A549 (cell line): ENCODE data around the gene LPAR1. TPM values are rescaled to one million over a fixed set of nuclear protein-coding genes. Genes with fewer than 3 reads are reported as not detected.

Experiments used
- ATAC-seq, 2 experiments: fragments of 200-7000 bp in 1 of 2; fragments of >200 bp in 1 of 2; cut with Nextera tagmentation in 1 of 2; cut with Tn5 transposase in 1 of 2; 3 replicates each; pipeline versions ENCODE4 v1.8.0 to v1.9.1; 2018 to 2020; ENCODE audit warnings: mild to moderate bottlenecking in 1 of 2, moderate library complexity in 1 of 2
- CTCF ChIA-PET: fragments of 300-600 bp; sonication (Branson Sonifier 250); formaldehyde crosslinking; extraction: SDS; loops from one replicate; lab custom pipeline; 2021; ENCODE audit warnings: antibody characterized with exemption, inconsistent platforms; lab: Yijun Ruan, JAX
- POLR2A ChIA-PET: fragments of 350-600 bp; formaldehyde crosslinking; extraction: SDS; loops from one replicate; lab custom pipeline; 2021; ENCODE audit warnings: antibody characterized with exemption, inconsistent platforms; lab: Yijun Ruan, JAX
- DNase-seq, 2 experiments: peaks; one replicate each; pipeline versions ENCODE4 v3.0.0 to v3.0.0-alpha.2; 2011 to 2016; ENCODE audit warnings: low read depth in 1 of 2, low spot score in 1 of 2
- FAIRE-seq: peaks from 2 replicates; lab custom pipeline; 2011; peaks lifted over from hg19 to GRCh38; lab: Jason Lieb, UNC
- H3K27ac ChIP-seq, 2 experiments: fragments of >200 bp; sonication (Bioruptor Twin); formaldehyde crosslinking; 3 replicates each; pipeline ENCODE4 v1.5.1; 2016 to 2017
- H3K4me1 ChIP-seq: fragments of >200 bp; sonication (Bioruptor Twin); formaldehyde crosslinking; 3 replicates; pipeline ENCODE4 v1.6.1; 2016
- H3K4me2 ChIP-seq: fragments of >200 bp; sonication (Bioruptor Twin); formaldehyde crosslinking; 3 replicates; pipeline ENCODE4 v1.6.1; 2016
- H3K4me3 ChIP-seq: fragments of >200 bp; sonication (Bioruptor Twin); formaldehyde crosslinking; 3 replicates; pipeline ENCODE4 v1.5.1; 2016
- H3K9me3 ChIP-seq: fragments of >200 bp; sonication (Bioruptor Twin); formaldehyde crosslinking; 3 replicates; pipeline ENCODE4 v1.6.1; 2016
- CBX8 ChIP-seq: fragments of 200-600 bp; sonication (generic); IDR thresholded peaks from 2 replicates; pipeline ENCODE4 v1.6.1; 2016
- CHD2 ChIP-seq: fragments of 150-350 bp; IDR thresholded peaks from 2 replicates; pipeline ENCODE4 v1.6.1; 2014; ENCODE audit warnings: low read length; ENCODE audit not compliant: partially characterized antibody
- CTCF ChIP-seq: fragments of >200 bp; sonication (Bioruptor Twin); formaldehyde crosslinking; IDR thresholded peaks from 3 replicates; pipeline ENCODE4 v1.5.1; 2016
- EHMT2 ChIP-seq: fragments of 200-600 bp; sonication (generic); IDR thresholded peaks from 2 replicates; pipeline ENCODE4 v1.6.1; 2016; ENCODE audit warnings: antibody characterized with exemption, low read depth, mild to moderate bottlenecking, moderate library complexity
- ELK1 ChIP-seq: fragments of 150-350 bp; IDR thresholded peaks from 2 replicates; pipeline ENCODE4 v1.6.1; 2014; ENCODE audit warnings: low read depth, mild to moderate bottlenecking, low read length
- HDAC2 ChIP-seq: fragments of 200-600 bp; sonication (generic); IDR thresholded peaks from 2 replicates; pipeline ENCODE4 v1.6.1; 2016
- HMGXB4 ChIP-seq: fragments of 250-450 bp; sonication (Bioruptor Pico); IDR thresholded peaks from 2 replicates; pipeline ENCODE4 v1.5.0; 2021; ENCODE audit warnings: mild to moderate bottlenecking, moderate library complexity, borderline replicate concordance
- HOXB13 ChIP-seq: fragments of 250-450 bp; sonication (Bioruptor Pico); IDR thresholded peaks from 2 replicates; pipeline ENCODE4 v1.5.0; 2020; ENCODE audit warnings: low read depth, mild to moderate bottlenecking, moderate library complexity
- KDM5A ChIP-seq: fragments of 200-600 bp; sonication (generic); IDR thresholded peaks from 2 replicates; pipeline ENCODE4 v1.6.1; 2016; ENCODE audit warnings: antibody characterized with exemption, mild to moderate bottlenecking
- MYC ChIP-seq: IDR thresholded peaks from 2 replicates; pipeline ENCODE4 v1.6.1; 2012; ENCODE audit warnings: mild to moderate bottlenecking, inconsistent platforms, low read length, improper control_type of control experiment, borderline replicate concordance
- POLR2A ChIP-seq: IDR thresholded peaks from 2 replicates; pipeline ENCODE4 v1.6.1; 2012; ENCODE audit warnings: mild to moderate bottlenecking, low read length
- SREBF2 ChIP-seq: fragments of 450-650 bp; IDR thresholded peaks from 2 replicates; pipeline ENCODE4 v1.6.1; 2014; ENCODE audit warnings: mild to moderate bottlenecking, moderate library complexity
- ZC3H11A ChIP-seq: fragments of 450-650 bp; IDR thresholded peaks from 2 replicates; pipeline ENCODE4 v1.6.1; 2014; ENCODE audit warnings: antibody characterized with exemption, mild to moderate bottlenecking
- WGBS: methylation state at CpG from one replicate; pipeline ENCODE4 v1.1.6; 2017; ENCODE audit errors: missing lambda C conversion rate; 5-methylcytosine and 5-hydroxymethylcytosine counted together
- polyA plus RNA-seq, 4 experiments: library from polyadenylated mRNA; depleted of rRNA in 3 of 4; stranded (reverse); fragments of >200 nt; fragmentation: RNase III in 1 of 4; extraction: RNeasy Plus Mini Kit Qiagen cat#74134 plus additional on column Dnase treatment in 1 of 4; gene quantifications; 2 replicates in 3 of 4; 3 replicates in 1 of 4; pipeline ENCODE4 v1.2.3, GENCODE V29; 2011 to 2017

LPAR1 gene
- polyA plus RNA-seq, 2 of the 4 experiments (the other 2 are of a cell fraction): 15.8 to 33.7 TPM

- Histone ChIP-seq H3K4me1 (no peaks in the 10 kb centered on the region), H3K4me3 (no peak overlapping the region), H3K4me2 (no peak overlapping the region), H3K9me3 (no peaks in the 10 kb centered on the region), H3K27ac (0 out of 6 replicates have a peak overlapping the region, but pooled peaks of 1 of the 2 experiments have one; percentile 40)
- DNase-seq (no peak), ATAC-seq (no peak; a peak in 1 of 6 replicates), FAIRE-seq (no peak)
- WGBS: 82% methylated on average over 3 of the region's 3 CpGs
- POLR2A ChIA-PET: no interaction called here
- TF ChIP-seq POLR2A (no peak), MYC (no peak), CTCF (no peak), CHD2 (no peak), HDAC2 (no peak), SREBF2 (no peak), ELK1 (no peak), HMGXB4 (CRISPR knock-in tag) (no peak), HOXB13 (CRISPR knock-in tag) (no peak)
- CTCF ChIA-PET: no interaction called here
Measured at GRCh38 chr9:111076519-111076918, 38.2 kb upstream of the LPAR1 start.

DNA sequence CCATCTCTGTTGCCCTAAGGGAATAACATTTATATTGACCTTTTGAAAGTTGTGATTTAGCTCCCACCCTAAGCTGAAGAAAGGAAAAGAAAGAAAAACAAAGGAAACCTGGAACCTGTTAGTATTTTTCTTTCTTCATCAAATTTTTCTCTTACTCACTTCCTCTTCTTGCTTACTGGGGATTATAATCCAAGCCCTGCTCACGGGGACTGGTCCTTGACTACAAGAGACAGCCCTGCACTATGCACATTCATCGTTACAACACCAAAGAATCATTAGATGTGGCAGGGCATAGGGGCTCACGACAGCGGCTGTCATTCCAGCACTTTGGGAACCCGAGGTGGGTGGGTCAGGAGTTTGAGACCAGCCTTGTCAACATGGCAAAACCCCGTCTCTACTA is 37.8 kb upstream of the LPAR1 start:
- no peaks in the 10 kb centered on the region for H3K4me1 ChIP-seq
- H3K4me3 ChIP-seq: no peak overlapping the region
- ChIA-PET POLR2A (no interaction called here), CTCF (no interaction called here)
- FAIRE-seq (no peak), ATAC-seq (no peak)
- no peaks in the 10 kb centered on the region for H3K9me3 ChIP-seq
- TF ChIP-seq CTCF: no peak
- no peak for TF ChIP-seq POLR2A
- TF ChIP-seq ZC3H11A: no peak
- no peak for TF ChIP-seq KDM5A
- TF ChIP-seq EHMT2: no peak
- TF ChIP-seq, all 56 proteins: peak for 0
- no peak for DNase-seq
- Histone ChIP-seq H3K27ac (no peak overlapping the region), H3K4me2 (no peak overlapping the region)
- 91% methylated on average over 6 of the region's 6 CpGs for WGBS

GRCh38 chr9:111074395-111074794 is 36.1 kb upstream of the LPAR1 start:
- Histone ChIP-seq H3K4me2 (no peak overlapping the region), H3K9me3 (no peaks in the 10 kb centered on the region), H3K4me1 (no peaks in the 10 kb centered on the region), H3K4me3 (no peak overlapping the region), H3K27ac (no peak overlapping the region)
- no peak for DNase-seq
- CTCF ChIA-PET: no interaction called here
- POLR2A ChIA-PET: no interaction called here
- ATAC-seq: no peak
- TF ChIP-seq CBX8: no peak
- WGBS: 81% methylated on average over 3 of the region's 3 CpGs
- no peak for FAIRE-seq
